ENCODE measurements around the gene HCFC1. TPM values are rescaled to one million over a fixed set of nuclear protein-coding genes. Genes with fewer than 3 reads are reported as not detected.

The HCFC1 gene
- total and polyA plus RNA-seq, 9 of the 15 experiments (the other 6 are each of a cell fraction or from before 2014, with no cell fraction given): 2.8 to 133 (median 17.1) TPM

DNA sequence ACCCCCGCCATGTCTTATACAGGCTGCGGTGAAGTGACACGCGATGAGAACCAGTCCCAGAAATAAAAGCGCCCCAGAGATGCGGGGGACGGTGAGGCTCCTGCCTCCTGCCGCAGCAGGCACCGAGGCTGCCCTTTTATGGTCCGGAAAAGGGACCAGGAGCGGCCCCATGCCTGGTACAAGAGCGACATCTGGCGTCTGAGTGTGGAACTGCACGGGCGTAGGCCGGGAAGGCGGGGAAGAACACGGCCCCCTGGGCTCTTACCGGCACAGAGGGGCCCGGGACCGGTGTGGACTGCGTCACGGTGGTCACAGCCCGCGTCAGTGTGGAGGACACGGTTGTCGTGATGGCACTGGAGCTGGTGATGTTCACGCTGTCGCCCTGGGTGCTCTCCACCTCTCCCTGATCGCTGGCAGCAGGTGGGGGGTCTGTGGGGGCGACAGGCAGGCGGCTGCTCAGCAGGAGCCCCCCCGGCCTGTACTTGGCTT lies 18.2 kb downstream of the HCFC1 start (continued):
- no peak for TF ChIP-seq ZNF778 (CRISPR knock-in tag; IDR thresholded peaks at IDR 0.05)
- 0 out of 2 replicates have a peak, but pooled peaks have one; percentile 24 for TF ChIP-seq ZKSCAN1 (IDR thresholded peaks at IDR 0.05; ENCODE audit: low read depth, low read length)
- TF ChIP-seq ARID3A (IDR thresholded peaks at IDR 0.05; ENCODE audit: borderline replicate concordance, low read depth, low read length): no peak
- TF ChIP-seq CEBPZ (IDR thresholded peaks at IDR 0.05; ENCODE audit: borderline replicate concordance, low read depth, low read length): no peak
- TF ChIP-seq, protein P1, sequence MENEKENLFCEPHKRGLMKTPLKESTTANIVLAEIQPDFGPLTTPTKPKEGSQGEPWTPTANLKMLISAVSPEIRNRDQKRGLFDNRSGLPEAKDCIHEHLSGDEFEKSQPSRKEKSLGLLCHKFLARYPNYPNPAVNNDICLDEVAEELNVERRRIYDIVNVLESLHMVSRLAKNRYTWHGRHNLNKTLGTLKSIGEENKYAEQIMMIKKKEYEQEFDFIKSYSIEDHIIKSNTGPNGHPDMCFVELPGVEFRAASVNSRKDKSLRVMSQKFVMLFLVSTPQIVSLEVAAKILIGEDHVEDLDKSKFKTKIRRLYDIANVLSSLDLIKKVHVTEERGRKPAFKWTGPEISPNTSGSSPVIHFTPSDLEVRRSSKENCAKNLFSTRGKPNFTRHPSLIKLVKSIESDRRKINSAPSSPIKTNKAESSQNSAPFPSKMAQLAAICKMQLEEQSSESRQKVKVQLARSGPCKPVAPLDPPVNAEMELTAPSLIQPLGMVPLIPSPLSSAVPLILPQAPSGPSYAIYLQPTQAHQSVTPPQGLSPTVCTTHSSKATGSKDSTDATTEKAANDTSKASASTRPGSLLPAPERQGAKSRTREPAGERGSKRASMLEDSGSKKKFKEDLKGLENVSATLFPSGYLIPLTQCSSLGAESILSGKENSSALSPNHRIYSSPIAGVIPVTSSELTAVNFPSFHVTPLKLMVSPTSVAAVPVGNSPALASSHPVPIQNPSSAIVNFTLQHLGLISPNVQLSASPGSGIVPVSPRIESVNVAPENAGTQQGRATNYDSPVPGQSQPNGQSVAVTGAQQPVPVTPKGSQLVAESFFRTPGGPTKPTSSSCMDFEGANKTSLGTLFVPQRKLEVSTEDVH (IDR thresholded peaks at IDR 0.05; ENCODE audit: low read depth, partially characterized antibody): peak; percentile 53
- peak; percentile 85; the same call in 1 of the 2 replicates for TF ChIP-seq SMC3 (conservative IDR thresholded peaks at IDR 0.05; ENCODE audit: insufficient read depth, low read depth, low read length)
- TF ChIP-seq KLF1 (tag; IDR thresholded peaks at IDR 0.05): 0 out of 2 replicates have a peak, but pooled peaks have one; percentile 54
- TF ChIP-seq, protein P2, sequence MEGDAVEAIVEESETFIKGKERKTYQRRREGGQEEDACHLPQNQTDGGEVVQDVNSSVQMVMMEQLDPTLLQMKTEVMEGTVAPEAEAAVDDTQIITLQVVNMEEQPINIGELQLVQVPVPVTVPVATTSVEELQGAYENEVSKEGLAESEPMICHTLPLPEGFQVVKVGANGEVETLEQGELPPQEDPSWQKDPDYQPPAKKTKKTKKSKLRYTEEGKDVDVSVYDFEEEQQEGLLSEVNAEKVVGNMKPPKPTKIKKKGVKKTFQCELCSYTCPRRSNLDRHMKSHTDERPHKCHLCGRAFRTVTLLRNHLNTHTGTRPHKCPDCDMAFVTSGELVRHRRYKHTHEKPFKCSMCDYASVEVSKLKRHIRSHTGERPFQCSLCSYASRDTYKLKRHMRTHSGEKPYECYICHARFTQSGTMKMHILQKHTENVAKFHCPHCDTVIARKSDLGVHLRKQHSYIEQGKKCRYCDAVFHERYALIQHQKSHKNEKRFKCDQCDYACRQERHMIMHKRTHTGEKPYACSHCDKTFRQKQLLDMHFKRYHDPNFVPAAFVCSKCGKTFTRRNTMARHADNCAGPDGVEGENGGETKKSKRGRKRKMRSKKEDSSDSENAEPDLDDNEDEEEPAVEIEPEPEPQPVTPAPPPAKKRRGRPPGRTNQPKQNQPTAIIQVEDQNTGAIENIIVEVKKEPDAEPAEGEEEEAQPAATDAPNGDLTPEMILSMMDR (IDR thresholded peaks at IDR 0.05 in 2 of 3, conservative IDR thresholded peaks at IDR 0.05 in 1 of 3; ENCODE audit: insufficient read depth in 2 of 3, low read depth in 1 of 3, low read length in 3 of 3): peak; percentile 79 to 88 (median 84)
- TF ChIP-seq CUX1 (CRISPR knock-in tag; IDR thresholded peaks at IDR 0.05): no peak
- no peak for TF ChIP-seq TAL1 (IDR thresholded peaks at IDR 0.05)
- no peak for TF ChIP-seq ZBTB1 (CRISPR knock-in tag; IDR thresholded peaks at IDR 0.05; ENCODE audit: borderline replicate concordance, low read depth)
